GM23338 (cell line): ENCODE results near the gene SUB1.

Experiments used
- CREB1 ChIP-seq: fragments of 250-450 bp; sonication (Bioruptor Pico); IDR thresholded peaks from 2 replicates; pipeline ENCODE4 v1.5.0; 2020; ENCODE audit warnings: low read depth, mild to moderate bottlenecking, moderate library complexity
- TF ChIP-seq, protein P1 (sequence below), 2 experiments: fragments of 200-600 bp in 1 of 2; sonication (generic) in 1 of 2; conservative IDR thresholded peaks; 2 replicates each; pipeline versions ENCODE4 v1.5.1 to v1.6.1; 2016 to 2017; ENCODE audit warnings: antibody characterized with exemption in 2 of 2, low read depth in 2 of 2, mild to moderate bottlenecking in 2 of 2, moderate library complexity in 1 of 2

DNA sequence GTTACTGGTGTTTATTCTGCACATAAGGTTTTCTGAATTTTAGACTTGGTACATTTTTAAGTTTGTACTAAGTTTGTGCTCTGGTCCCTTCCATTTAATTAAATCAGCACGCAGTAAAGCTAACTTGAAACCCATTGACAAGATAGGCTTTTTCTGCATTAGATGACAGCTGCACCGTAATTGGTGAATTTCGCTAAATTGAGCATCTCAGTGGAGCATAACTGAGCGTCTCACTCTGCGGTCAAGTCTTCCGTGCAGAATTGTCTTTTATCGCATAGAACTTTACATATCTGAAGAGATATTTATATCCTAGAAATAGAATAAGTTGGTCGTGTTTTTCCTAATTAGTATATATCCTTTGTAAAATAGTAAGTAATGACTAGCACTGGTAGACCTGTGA lies 4.1 kb downstream of the SUB1 start:
- TF ChIP-seq, protein P1, sequence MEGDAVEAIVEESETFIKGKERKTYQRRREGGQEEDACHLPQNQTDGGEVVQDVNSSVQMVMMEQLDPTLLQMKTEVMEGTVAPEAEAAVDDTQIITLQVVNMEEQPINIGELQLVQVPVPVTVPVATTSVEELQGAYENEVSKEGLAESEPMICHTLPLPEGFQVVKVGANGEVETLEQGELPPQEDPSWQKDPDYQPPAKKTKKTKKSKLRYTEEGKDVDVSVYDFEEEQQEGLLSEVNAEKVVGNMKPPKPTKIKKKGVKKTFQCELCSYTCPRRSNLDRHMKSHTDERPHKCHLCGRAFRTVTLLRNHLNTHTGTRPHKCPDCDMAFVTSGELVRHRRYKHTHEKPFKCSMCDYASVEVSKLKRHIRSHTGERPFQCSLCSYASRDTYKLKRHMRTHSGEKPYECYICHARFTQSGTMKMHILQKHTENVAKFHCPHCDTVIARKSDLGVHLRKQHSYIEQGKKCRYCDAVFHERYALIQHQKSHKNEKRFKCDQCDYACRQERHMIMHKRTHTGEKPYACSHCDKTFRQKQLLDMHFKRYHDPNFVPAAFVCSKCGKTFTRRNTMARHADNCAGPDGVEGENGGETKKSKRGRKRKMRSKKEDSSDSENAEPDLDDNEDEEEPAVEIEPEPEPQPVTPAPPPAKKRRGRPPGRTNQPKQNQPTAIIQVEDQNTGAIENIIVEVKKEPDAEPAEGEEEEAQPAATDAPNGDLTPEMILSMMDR (conservative IDR thresholded peaks at IDR 0.05; ENCODE audit: low read depth in 2 of 2) = no peak
- no peak for TF ChIP-seq CREB1 (CRISPR knock-in tag)
